Limb (tissue), 2 donors: ENCODE data around the gene MBP.
"Not testable (repeated sequence)": the region's sequence is repeated elsewhere in the genome, so short reads cannot be mapped to it uniquely, and the experiment has no call there.

ENCODE experiments used
- DNase-seq, 2 donors: peaks; one replicate each; pipeline ENCODE4 v3.0.0-alpha.2; 2016; ENCODE audit errors: extremely low spot score in 2 of 2

The MBP gene

DNA sequence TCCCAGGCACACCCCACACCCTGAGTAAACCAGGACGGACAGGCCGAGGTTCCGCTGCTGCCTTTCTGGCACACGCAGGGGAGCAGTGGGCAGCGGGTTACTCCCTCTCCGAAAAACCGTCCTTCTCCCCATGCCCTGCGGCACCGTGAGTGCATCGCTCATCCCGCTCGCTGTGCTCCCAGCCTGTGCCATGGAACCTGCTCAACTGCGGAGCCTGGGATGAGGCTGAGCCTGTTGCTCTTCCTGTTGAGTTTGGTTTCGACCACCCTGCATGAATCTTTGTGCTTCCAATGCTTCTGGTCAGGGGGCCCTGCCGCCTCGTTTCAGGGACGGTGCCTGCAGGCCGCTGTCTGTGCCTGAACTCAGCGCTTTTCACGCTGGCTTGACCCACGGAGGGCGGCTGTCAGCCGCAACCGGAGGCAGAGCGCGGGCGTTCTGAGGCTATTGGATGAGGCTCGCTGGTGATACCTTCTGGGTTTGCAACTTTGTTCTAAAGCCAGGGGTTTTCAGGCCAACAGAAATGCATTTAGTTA, 106.7 kb downstream of the MBP start:
- DNase-seq, result no peak

DNA sequence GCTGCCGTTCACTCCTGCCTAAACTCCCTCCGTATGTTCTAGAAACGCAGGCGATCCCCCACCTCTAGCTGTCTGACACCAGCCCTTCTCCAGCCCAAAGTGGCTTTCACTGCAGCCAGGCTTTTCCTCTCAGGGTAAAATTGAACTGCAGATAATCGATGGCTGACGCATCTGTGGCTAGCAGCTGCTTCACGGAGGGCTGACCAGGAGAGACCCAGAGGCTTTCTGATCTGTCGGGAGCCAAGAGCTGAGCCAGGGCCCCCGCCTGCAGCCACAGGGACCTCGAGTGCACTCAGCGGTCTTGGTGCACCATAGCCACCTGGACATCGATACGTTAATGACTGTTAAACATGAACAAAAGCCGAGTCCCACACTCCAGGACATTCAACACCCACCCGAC, 107.5 kb downstream of the MBP start:
- DNase-seq, result no peak

DNA sequence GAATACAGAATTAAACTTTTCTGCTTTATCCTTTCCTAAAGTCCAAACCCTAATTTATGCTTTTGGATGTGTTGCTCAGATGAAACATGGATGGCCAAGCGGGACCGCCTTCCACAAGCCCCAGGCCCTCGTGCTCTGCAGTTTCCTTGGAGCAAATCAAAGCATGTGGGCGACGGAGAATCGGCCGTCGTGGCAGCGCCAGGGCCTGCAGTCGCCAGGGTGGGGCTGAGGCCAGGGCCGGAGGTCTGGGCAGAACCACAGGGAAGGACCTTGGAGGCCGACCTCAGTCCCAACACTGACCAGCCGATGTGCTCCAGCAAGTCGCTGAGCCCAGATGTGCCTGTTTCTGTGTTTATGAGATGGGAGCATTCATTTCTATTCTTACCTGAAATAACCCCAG, 108.1 kb downstream of the MBP start:
- no peak for DNase-seq

DNA sequence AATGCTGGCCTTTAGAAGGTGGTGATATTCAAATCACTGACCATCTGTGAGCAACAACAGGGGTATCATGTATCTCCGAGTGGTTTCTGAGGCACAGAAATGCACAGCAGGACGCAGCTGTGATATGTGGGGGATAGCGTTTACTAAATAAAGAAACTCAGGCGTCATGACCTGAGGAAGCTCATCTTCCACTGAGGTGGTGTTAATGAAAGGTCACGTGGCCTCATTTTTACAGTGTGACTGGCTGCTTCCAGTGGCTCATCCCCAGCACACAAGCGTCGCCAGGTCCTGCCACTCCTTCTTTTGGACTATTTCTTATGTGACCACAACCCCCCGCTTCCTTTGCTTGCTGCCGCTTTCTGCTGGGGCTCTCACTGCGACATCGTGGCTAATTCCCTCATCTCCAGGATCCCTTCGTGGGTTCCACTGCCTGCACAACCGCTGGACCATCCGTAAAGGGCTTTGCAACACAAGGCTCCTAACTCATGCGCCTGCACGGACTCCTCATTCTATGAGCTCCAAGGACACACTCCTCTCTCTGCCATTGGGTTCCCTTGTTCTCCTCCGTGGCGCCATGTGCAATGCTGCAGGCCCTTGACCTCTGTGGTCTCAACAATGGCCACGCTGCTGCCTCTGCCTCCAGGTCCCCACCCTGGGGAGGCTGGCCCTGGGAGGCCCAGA, 109.3 kb downstream of the MBP start:
- peak in 1 of 2 donors; percentile 54 for DNase-seq

DNA sequence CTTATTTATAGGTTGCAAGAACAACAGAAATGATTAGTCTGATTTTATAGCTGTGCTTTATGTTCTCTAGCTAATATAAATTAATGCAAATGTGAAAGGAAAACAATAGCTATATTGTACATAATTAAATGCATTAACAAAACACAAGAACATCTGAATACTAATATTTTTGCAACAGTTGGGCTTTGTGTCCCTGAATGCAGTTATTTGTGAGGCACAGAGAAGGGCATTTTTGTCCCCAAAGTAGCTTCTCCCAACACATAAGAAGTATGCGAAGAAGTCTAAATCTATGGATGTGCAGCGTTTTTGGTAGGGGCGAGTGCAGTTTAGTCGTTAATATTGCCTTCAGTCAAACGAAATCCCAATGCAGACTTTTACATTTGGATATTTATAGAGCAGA, 110.0 kb downstream of the MBP start:
- no peak for DNase-seq

DNA sequence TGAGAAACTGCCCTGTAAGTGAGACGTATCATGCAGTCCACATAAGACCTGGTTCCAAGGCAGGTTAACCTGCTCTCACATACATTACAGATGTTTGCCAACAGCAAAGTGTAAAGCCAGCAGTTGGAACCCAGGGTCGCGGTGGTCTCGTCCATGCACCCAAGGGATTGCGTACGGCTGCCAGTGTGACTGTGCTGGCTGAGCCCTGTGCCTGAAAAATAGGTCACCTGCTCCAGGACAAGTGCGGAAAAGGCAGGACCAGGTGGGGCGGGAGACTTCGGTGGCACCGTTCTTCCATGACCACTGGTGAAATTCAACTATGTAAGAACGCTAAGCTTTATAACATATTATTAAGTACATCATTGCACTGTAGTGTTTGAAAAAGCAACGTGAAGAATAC, 110.5 kb downstream of the MBP start:
- DNase-seq, result no peak

DNA sequence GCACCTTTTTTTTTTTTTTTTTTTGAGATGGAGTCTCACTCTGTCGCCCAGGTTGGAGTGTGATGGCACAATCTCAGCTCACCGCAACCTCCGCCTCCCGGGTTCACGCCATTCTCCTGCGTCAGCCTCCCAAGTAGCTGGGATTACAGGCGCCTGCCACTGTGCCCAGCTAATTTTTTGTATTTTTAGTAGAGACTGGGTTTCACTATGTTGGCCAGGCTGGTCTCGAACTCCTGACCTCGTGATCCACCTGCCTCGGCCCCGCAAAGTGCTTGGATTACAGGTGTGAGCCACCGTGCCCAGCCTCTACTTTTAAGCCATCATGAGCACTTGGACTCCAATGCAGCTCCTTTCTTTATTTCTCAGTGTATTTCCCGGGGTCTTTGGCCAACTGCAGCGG, 111.1 kb downstream of the MBP start:
- DNase-seq, result not testable (repeated sequence)

DNA sequence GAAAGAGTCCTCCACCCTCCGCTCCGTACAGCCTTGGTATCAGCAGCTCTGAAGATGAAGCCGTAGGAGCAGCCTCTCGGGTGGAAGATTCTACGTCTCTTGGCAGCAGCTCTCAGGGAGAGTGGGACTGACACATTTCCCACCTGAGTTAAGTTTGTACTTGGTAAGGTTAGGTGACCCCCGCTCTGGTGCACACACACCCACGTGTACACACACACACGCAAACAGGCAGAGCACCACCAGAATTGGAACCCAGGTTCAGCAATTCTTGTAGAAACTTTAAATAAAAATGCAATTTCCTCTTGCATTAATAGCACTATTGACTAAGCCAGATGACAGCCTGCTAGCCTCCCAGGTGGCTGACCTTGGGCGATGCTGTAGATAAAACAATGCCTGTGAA, 111.5 kb downstream of the MBP start:
- no peak for DNase-seq

DNA sequence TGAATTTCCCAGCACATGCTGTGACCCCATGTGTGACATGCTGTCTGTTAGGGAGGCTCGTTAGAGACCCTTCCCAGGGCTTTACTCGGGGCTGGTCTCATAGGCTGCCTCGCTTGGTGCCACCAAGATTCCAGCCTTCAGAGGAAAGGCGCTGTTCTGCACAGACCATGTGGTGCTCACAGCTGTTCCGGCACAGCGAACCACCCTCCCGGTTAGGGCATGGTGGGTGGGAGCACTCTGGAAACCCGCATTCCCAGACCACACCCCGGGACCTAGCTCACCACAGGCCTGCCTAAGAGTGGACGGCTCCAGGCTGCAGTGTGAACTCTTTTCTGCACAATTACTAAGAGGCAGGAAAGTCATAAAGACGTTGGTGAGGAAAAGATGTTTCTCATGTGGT, 112.0 kb downstream of the MBP start:
- DNase-seq, result no peak

DNA sequence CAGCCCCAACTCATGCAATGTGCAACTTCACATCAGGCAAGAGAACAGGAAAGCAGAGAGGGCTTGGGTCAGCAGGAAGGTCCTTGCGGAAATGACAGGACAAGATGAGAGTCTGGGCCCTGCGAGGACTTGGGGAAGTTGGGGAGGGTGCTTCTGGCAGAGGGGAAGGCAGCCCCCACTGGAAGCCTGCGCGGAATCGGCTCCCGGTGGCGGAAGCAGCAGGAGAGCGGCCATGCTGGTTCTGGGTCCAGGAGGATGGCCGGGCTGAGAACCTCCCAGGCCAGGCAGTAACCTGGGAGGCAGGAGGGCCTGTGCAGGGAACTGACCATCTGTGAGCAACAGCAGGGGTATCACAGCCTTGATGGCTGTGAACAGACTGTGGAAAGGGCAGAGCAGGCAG, 112.9 kb downstream of the MBP start:
- no peak for DNase-seq

DNA sequence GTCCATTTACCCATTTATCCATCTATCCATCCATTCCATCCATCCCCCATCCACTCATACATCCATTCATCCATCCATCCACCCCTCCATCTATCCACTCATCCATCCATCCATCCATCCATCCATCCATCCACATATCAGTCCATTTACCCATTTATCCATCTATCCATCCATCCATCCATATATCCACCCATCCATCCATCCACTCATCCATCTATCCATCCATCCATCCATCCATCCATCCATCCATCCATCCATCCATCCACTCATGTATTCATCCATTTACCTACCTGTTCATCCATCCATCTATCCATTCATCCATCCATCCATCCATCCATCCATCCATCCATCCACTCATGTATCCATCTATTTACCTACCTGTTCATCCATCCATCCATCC, 113.9 kb downstream of the MBP start:
- not testable (repeated sequence) for DNase-seq

DNA sequence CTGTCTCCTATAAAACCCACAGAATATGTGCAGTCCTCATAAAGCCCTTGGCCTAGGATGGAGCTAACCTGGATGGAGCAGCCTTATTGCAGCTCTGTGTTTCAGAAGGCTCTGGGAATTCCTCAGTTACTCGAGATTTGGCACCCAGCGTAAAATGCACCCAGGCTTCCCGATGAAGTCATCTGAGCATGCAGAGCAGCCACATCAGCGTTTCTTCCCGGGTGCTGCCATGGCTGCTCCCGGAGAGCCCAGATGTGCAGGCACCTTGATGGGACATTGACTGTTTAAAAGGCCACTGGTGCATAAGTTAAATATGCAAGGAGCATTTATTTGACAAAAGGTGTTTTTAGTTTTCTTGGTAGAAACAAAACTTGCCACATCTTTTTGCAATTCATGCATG, 115.2 kb downstream of the MBP start:
- DNase-seq, result no peak

DNA sequence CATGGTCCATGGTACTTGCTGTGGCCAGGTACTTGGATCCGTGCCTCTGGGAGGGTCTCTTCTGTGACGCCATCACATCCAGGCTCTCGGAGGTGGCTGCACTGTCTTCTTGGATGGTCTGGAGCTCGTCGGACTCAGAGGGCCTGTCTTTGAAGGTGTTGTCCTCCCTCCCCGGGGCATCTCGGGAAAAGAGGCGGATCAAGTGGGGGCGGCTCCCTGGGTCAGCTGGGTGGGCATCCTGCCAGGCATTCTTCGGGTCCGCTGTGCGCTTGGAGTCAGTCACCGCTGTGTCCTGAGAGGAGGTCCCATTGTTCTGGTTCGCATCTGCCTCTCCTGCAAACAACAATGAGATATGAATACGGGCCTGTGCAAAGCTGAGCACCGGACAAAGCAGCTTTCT, 115.6 kb downstream of the MBP start:
- DNase-seq, result no peak

DNA sequence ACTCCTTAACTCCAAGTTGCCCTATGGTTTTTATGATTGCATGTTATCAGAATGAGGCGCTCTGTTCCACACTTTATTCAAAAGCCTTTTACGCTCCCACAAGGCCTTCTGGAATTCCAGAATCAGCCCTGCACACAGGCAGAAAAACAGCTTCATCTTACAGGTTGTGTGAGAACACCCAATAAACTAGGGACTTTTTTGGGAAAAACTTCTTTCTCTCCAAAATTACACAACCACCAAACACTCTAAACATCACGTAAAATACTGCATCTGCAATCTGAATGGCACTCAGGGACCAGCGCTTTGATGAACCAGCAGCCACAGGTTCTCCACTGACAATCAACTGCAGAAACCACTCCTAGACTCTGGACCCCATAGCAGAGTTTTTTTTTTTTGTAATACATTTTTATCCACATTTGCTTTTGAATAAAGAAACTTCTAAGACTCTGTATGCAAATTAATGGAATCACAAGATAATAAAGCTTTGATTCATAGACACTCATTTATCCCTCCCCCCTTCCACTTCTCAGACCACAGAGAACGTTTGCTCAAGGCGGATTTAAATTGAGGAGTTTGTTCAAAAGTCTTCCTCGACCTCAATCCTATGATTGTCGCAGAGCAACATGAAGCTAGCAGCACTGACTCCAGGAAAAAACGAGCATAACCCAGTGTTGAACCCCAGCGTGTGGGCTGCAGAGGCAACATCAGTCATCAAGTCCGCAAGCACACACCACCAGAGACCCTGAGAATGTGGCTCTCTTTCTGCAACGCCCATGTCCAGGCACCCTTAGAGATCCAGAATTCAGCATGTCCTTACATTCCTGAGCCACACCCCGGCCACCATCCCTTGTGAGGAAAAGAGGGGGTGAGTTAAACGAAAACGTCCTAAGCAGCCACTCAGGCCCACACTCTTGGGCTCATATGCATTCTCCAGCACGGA, 116.5 kb downstream of the MBP start:
- no peak for DNase-seq

DNA sequence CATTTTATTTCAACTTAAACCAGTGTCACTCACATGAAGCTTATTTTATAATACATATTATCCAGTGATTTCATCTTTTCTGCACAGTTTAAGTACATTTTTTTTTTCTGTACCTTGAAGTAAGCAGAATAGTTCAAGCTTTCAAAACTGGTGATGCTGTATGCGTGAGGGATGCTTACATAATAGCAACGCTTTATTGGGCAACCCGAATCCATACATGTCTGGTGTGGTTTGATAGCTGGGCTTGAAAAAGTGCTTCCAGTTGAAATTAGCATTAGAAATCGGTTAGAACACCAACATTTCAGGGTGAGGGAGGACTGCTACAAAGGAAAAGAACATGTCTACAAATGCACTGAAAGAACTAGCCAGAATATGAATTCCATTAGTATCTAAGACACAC, 117.4 kb downstream of the MBP start:
- DNase-seq, result no peak

DNA sequence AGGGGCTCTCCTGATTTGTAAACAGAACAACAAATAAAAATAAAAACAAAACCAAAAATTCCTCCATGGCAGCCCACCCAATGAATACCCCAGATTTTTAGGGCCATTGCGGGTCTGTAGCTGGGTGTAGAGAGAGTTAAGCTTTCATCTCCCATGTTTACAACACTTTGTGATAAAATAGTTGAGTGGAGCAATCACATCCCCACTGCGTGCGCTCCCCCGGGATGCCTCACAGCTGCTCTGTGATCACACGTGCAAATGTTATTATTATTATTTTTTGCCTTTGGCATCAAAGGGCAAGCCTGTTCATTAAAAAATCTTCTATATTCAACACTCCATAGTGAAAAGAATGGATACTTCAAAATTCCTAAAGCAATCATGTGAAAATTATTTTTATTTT, 118.0 kb downstream of the MBP start:
- no peak for DNase-seq

DNA sequence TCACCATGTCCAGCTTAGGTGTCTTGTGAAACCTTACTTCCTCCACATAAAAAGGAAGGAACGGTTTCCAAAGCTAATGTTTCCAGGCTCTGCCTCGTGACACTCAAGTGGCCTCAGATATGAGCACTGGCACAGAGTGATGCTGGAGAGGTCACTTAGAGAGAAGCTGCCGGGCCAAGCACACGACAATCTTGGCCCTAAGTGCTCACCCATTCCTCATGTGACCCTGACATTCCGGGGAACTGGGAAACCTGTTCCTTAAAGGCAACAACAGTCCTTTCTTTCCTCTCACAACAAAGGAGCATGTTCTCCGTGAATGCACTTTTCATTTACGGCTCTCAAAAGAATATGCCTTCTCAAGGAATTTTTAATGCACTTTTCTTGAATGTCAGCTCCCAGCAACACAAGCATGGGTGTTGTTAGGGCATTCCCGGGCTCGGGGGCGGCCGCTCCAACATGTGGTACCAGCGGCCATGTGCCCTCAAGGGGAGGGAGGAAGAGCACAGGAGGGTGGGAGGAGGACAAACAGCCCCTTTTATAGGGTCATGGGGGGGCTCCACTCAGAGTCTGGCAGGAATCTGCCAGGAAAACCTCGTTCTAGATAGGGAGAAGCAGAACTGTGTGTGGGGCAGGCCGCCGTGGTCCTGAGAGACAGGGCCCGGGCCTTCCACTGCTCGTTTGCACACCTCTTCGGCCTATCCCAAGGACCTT, 118.6 kb downstream of the MBP start:
- no peak for DNase-seq

DNA sequence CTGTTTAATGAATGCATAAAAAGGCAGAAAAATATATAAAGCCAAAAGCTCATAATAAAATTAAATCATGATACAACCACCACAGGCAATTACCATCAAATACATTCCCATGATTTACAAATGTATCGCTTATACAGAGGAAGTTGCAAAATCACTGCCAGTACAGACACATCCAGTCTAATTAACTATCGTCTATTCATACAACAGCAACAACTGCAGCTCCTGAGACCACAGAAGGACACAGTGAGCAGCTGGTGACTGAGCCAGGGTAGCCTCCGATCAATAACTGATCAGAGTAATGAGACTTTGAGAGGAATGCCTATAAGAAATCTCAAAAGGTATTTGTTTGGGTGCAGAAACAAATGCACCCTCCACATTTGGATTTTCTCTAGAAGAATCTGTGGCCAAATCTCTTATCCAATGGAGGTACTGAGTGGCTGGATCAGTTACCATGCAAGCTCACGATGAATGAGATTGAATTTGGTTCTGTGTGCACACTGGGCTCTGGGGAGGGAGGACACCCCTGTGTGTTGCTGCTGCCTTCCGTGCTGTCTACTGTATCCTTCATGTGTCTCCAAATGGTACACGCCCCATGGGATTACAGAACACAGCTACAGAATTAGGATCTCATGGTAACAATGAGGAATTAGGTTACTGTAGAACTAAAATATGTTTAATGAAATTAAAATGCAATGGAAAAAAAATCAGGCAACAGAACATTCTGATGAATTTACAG, 119.6 kb downstream of the MBP start:
- DNase-seq, result no peak

DNA sequence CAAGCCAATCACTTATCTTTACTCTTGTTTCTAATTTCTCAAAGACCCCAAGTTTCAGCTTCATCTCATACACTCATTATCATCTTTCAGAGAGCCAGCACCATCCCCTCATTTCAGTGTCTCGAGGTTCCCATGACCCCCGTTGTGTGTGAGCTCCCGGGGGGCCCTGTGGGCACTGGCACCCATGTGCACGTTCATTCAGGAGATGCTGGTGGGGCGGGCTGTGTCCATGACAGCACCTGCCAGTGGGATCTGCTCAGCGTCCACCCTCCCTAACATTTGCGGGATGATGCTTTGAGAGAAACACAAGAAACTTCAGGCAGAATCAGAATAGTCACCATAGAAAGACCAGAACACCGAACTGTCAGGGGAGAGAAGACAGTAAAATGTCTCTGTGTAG, 120.5 kb downstream of the MBP start:
- DNase-seq, result no peak

DNA sequence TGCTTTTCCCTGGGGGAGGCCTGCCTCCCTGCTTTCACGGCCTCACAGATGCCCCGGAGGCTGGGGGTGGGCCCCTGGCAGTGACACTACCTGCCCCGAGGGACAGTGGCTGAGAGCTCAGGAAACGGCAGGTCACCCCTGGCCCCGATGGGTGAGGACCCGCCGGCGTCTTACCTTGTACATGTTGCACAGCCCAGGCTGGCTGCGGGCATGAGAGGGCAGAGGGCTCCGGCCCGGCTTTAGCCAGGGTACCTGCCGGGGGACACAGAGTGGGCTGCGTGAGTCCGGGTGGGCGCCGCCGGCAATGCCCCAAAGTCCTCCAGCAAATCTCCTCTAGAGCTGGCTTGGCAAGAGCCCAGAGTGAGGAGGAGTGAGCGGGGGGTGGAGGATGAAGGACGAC, 122.9 kb downstream of the MBP start:
- no peak for DNase-seq

DNA sequence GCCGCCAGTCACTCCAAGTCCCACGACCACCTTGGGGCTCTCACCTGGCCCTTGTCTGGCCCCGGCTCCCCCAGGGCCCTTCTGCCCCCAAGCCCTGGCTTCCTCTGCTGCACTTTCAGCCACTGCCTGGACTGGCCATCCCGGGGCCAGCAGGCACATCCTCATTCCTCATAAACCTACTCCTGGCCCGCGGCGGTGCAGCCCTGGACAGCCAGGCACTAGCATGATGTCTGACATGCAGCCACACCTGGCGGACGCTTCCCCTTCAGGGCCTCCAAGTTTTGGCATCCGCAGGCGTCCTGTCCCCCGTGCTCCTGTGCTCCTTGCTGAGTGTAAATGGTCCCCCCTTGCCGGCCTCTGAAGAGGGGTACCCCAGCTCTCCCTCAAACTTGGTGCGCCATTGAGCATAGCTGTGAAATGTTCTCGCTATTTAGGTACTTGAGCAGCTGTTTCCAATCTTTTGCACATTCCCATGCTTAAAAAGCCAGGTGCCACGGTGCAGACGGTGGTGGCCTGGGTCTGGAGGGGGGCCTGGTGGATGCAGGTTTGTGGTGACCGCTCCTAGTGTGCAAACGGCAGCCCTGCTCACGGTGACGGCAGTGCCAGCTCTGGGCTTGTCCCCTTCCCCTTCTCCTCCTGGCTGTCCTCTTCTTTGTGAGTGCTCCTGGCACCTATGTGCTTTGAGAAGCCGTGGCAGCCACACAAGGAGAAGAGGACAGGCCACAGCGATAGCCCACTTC, 123.8 kb downstream of the MBP start:
- no peak for DNase-seq
